Lower lobe of right lung (tissue), 2 donors: ENCODE results near the gene CEP20. TPM values are rescaled to one million over a fixed set of nuclear protein-coding genes. Genes with fewer than 3 reads are reported as not detected.

Experiments used
- ATAC-seq, 2 donors: fragments of 200-7000 bp; cut with Tn5 transposase; one replicate each; pipeline ENCODE4 v1.9.1; 2020 to 2022; ENCODE audit warnings: mild to moderate bottlenecking in 2 of 2, moderate library complexity in 2 of 2
- DNase-seq: peaks from one replicate; pipeline ENCODE4 v3.0.0-alpha.2; 2020
- H3K27ac ChIP-seq: fragments of 200-600 bp; one replicate; pipeline ENCODE4 v1.8.0; 2022
- H3K27me3 ChIP-seq: fragments of 200-600 bp; one replicate; pipeline ENCODE4 v1.8.0; 2022; ENCODE audit warnings: low read depth
- H3K36me3 ChIP-seq: fragments of 200-600 bp; one replicate; pipeline ENCODE4 v1.8.0; 2022; ENCODE audit warnings: mild to moderate bottlenecking
- H3K4me1 ChIP-seq: fragments of 200-600 bp; one replicate; pipeline ENCODE4 v1.8.0; 2022
- H3K4me3 ChIP-seq: fragments of 200-600 bp; one replicate; pipeline ENCODE4 v1.8.0; 2022; ENCODE audit warnings: mild to moderate bottlenecking
- H3K9me3 ChIP-seq: fragments of 200-600 bp; one replicate; pipeline ENCODE4 v1.8.0; 2022
- CTCF ChIP-seq: fragments of 200-600 bp; IDR thresholded peaks from one replicate; pipeline ENCODE4 v1.8.0; 2022; ENCODE audit warnings: antibody characterized with exemption, mild to moderate bottlenecking
- intact Hi-C: fragments of 100-400 bp; cut with DNase I; formaldehyde crosslinking; loops from one replicate; pipeline ENCODE4 v1.11.0; 2022
- total RNA-seq: library from RNA; stranded (reverse); fragmentation: NEBNext Ultra II Directional; extraction: Animal tissue kit (Norgen Biotek cat#: 25700); gene quantifications from one replicate; pipeline ENCODE4 v1.2.1, GENCODE V29; 2021
- donor health status: DM: no; HTN: yes; CAD: no; lungs with severe emphysema.

Gene CEP20
- total RNA-seq, 1 donor from 2014 or later, result 24.1 TPM

GRCh38 chr16:15897834-15898254 is 9.4 kb upstream of the CEP20 start:
- DNase-seq (no peak), ATAC-seq (peak; percentile 45 to 54)
- Histone ChIP-seq H3K9me3 (no peaks in the 10 kb centered on the region), H3K36me3 (no peaks in the 10 kb centered on the region), H3K27ac (no peak overlapping the region), H3K4me3 (no peak overlapping the region), H3K4me1 (no peaks in the 10 kb centered on the region), H3K27me3 (no peaks in the 10 kb centered on the region)
- intact Hi-C loops, result no loop called here
- no peak for TF ChIP-seq CTCF

- no peak for ATAC-seq
- intact Hi-C loops, result no loop called here
- Histone ChIP-seq H3K4me3 (no peak overlapping the region), H3K9me3 (no peaks in the 10 kb centered on the region), H3K4me1 (no peaks in the 10 kb centered on the region), H3K36me3 (no peaks in the 10 kb centered on the region), H3K27ac (no peak overlapping the region), H3K27me3 (no peaks in the 10 kb centered on the region)
- no peak for DNase-seq
- no peak for TF ChIP-seq CTCF
Observed at GRCh38 chr16:15897121-15897780, 8.8 kb upstream of the CEP20 start.

DNA sequence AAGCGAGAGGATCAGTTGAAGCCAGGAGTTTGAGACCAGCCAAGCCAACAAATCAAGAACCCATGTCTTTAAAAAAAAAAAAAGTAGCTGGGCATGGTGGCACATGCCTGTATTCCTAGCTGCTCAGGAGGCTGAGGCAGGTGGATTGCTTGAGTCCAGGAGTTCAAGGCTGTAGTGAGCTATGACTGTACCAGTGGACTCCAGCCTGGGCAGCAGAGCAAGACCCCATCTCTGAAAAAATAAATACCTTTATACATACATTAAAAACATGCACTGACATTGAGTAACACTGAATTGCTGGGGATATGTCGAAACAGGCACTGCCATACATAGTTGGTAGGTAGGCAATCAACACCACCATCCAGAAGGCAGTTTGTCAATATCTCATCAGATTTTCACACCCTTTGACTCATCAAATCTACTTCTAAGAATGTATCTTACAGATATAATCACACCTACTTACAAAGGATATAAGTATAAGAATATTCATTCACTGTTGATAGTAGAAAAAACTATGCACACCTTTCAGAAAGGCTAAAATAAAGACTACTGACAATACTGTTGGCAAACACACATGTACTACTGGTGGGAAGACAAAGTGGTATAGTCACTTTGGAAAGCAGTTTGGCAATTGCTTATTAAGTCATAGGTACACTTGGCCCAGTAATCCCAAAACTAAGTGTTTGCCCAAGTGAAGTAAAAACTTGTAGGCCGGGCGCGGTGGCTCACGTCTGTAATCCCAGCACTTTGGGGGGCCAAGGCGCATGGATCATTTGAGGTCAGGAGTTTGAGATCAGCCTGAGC is 6.4 kb upstream of the CEP20 start:
- ATAC-seq, result no peak

GRCh38 chr16:15891508-15891907 is 3.1 kb upstream of the CEP20 start:
- Histone ChIP-seq H3K36me3 (no peaks in the 10 kb centered on the region), H3K27ac (no peak overlapping the region), H3K27me3 (no peaks in the 10 kb centered on the region), H3K4me3 (no peak overlapping the region), H3K9me3 (no peaks in the 10 kb centered on the region), H3K4me1 (peaks cover 19% of the 10 kb centered on the region)
- intact Hi-C loops, result no loop called here
- no peak for TF ChIP-seq CTCF
- ATAC-seq (no peak), DNase-seq (no peak)

More for the DNA sequence above, 6.4 kb upstream of the CEP20 start:
- Histone ChIP-seq H3K4me3 (no peak overlapping the region), H3K27ac (no peak overlapping the region), H3K36me3 (no peaks in the 10 kb centered on the region), H3K4me1 (no peaks in the 10 kb centered on the region), H3K9me3 (no peaks in the 10 kb centered on the region), H3K27me3 (no peaks in the 10 kb centered on the region)
- TF ChIP-seq CTCF, result no peak
- intact Hi-C loops, result no loop called here
- no peak for DNase-seq

DNA sequence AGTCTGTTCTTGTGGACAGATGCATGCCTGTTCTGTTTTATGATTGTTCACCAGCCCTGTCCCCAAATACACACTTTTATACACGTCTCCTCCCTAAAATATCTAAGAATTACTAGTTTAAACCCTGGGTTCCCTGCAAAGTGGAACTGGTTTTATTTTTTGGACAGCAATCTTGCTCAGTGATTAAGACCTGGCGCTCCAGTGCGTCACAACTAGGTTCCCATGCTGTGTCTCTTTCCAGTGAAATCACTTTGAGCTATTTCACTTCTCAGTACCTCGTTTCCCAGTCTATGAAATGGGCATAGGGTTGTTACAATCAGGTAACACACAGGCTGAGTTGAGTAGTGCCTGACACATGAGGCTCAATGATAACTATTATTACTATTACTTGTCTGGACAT is 1.1 kb downstream of the CEP20 start:
- ATAC-seq (no peak), DNase-seq (no peak)
- H3K4me3 ChIP-seq, result peak overlapping the region; percentile 91
- peaks cover 19% of the 10 kb centered on the region for H3K36me3 ChIP-seq
- H3K9me3 ChIP-seq, result no peaks in the 10 kb centered on the region
- peaks cover 30% of the 10 kb centered on the region for H3K4me1 ChIP-seq
- intact Hi-C loops, result no loop called here
- H3K27ac ChIP-seq, result peak overlapping the region; percentile 92
- H3K27me3 ChIP-seq, result no peaks in the 10 kb centered on the region
- no peak for TF ChIP-seq CTCF
